Suprapubic skin (tissue), 4 donors: ENCODE data around the gene DIAPH3.

ENCODE experiments used
- CTCF ChIP-seq, 2 donors: fragments of 200-600 bp in 1 of 2; fragments of 450-650 bp in 1 of 2; sonication (generic) in 1 of 2; IDR thresholded peaks; one replicate each; pipeline ENCODE4 v1.5.1; 2016 to 2019; ENCODE audit warnings: antibody characterized with exemption in 2 of 2, mild to moderate bottlenecking in 1 of 2, moderate library complexity in 1 of 2
- EP300 ChIP-seq: sonication (generic); formaldehyde crosslinking; IDR thresholded peaks from one replicate; pipeline ENCODE4 v1.6.1; 2017; ENCODE audit warnings: antibody characterized with exemption
- POLR2A ChIP-seq, 2 donors: fragments of 450-650 bp; IDR thresholded peaks; one replicate each; pipeline ENCODE4 v1.6.1; 2017; ENCODE audit warnings: antibody characterized with exemption in 2 of 2, mild to moderate bottlenecking in 2 of 2, moderate library complexity in 2 of 2
- POLR2AphosphoS5 ChIP-seq, 3 donors: sonication (generic); formaldehyde crosslinking; IDR thresholded peaks; one replicate each; pipeline ENCODE4 v1.6.1; 2017; ENCODE audit warnings: antibody characterized with exemption in 3 of 3

GRCh38 chr13:59931621-59932020 lies 232.1 kb downstream of the DIAPH3 start:
- TF ChIP-seq CTCF (IDR thresholded peaks at IDR 0.05) = no peak
- TF ChIP-seq POLR2A (IDR thresholded peaks at IDR 0.05) = no peak
- TF ChIP-seq POLR2AphosphoS5 (IDR thresholded peaks at IDR 0.05) = no peak
- TF ChIP-seq EP300 = no peak
